GM12801 (cell line): ENCODE measurements around the gene SLC35F1.

ENCODE experiments used
- CTCF ChIP-seq: IDR thresholded peaks from one replicate; pipeline ENCODE4 v1.5.1; 2011; ENCODE audit warnings: control low read depth; ENCODE audit not compliant: insufficient read length; ENCODE audit errors: extremely low read depth

SLC35F1 gene

GRCh38 chr6:118269659-118270058 is 362.6 kb downstream of the SLC35F1 start:
- no peak for TF ChIP-seq CTCF

GRCh38 chr6:118277631-118278030 is 370.6 kb downstream of the SLC35F1 start:
- no peak for TF ChIP-seq CTCF

DNA sequence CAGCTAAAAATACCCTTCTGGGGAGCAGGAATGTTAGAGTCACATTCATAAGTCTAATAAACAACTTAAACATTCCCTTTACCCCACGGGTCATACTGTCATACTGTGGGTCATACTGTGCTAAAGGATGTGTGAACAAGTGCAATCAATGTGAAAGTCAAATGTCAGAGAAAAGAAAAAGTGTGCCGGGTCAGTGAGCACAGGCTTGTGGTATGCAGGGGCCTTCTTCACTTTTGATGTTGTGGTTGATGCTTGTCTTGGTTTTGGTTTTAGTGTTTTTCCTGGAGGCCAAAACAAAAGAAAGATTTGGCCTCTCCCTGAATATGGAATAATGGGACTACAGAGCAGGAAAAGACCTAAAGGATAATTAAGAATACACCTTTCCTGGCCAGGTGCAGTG is 373.1 kb downstream of the SLC35F1 start:
- TF ChIP-seq CTCF, result no peak

DNA sequence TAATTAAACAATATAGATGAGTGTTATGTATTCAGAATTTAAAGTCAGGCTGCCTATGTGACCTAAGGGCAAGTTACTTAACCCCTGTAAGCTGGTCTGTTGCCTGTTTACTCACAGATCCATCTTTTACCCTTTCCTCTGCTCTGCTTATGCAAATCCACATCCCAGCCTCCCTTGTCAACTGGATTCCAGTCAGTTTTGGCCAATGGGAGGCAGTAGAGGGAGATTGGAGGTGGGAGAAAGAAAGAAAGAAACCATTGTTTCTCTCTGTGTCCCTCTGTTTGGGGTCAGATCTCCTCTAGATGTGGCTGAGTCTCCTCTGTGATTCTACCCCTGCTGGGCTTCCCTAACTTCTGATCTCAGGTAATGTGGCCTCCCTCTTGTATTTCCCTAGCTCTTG is 374.2 kb downstream of the SLC35F1 start:
- TF ChIP-seq CTCF, result no peak

DNA sequence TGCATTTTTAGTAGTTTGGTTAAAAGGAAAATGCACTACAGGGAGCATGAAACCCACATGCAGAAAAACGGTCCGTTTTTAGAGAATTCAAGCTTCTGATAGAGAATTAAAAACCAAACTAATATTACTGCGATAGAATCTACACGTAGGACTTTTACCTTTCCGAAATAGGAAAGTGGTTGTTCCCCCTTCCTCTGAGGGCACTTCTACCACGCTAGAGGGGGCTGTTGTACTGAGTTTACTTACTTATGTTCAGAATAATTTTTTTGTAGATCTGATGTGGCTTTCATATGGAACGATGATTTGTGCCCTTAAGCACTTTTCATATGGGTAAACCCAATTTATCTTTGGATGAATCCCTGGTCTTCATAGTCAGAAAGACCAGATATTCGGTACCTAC is 376.7 kb downstream of the SLC35F1 start:
- no peak for TF ChIP-seq CTCF

DNA sequence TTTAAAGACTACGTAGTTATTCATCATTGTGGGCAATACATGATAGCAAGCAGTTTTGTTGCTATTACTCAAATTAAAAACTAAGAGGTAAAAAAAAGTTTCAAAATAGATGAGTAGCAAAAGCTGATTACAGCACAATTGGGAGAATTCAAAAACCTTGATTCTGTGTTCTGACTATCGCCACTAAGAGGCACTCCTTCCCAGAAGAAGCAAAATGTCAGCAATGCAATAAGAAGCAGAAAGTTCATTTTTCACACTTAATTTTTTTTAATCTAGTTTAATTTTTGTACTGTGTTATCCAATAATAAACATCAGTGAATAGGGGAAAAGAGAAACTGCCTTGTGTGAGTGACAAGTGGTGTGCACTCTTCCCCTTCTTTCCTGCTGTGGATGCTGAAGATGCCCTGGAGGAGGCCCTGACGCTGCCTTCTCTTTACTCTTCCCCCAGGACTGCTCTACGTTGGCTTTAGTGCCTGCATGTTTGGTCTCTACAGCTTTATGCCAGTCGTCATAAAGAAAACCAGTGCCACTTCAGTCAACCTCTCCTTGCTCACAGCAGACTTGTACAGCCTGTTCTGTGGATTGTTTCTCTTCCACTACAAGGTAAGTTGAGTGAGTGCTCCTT is 377.8 kb downstream of the SLC35F1 start:
- TF ChIP-seq CTCF, result no peak

DNA sequence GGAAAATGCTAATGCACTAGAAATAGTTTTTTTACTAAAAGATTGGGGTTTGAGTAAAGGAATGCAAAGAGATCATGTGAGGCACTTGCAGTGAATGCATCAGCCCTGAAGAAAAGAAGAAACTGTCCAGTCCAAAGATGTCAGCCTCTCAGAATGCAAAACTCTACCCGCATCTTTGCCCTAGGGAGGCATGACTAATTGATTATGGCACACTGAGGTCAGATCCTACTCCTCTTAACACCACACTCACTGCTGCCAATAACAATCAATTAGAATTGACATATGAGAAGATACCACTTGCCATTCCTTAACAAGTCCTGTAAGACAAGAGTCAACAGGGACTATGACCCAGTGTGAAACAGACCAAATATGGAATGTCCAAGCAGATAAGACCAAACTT is 378.7 kb downstream of the SLC35F1 start:
- TF ChIP-seq CTCF, result no peak
